Effector CD4-positive, alpha-beta T cell (primary cell): ENCODE results near the gene CDRT4.
"Not testable (repeated sequence)": the region's sequence is repeated elsewhere in the genome, so short reads cannot be mapped to it uniquely, and the experiment has no call there.

ENCODE experiments used
- DNase-seq: peaks from one replicate; pipeline ENCODE4 v3.0.0-alpha.2; 2020

CDRT4 gene

GRCh38 chr17:15456972-15457722 is 10.3 kb downstream of the CDRT4 start:
- DNase-seq, result no peak

- DNase-seq, result no peak
Measured at GRCh38 chr17:15456496-15456895, 10.9 kb downstream of the CDRT4 start.

- DNase-seq, result no peak
Measured at GRCh38 chr17:15454346-15454745, 13.1 kb downstream of the CDRT4 start.

- DNase-seq, result no peak
Measured at GRCh38 chr17:15453782-15454181, 13.6 kb downstream of the CDRT4 start.

GRCh38 chr17:15453246-15453645 is 14.2 kb downstream of the CDRT4 start:
- DNase-seq, result no peak

- no peak for DNase-seq
Measured at GRCh38 chr17:15452746-15453145, 14.7 kb downstream of the CDRT4 start.

- DNase-seq, result no peak
Measured at GRCh38 chr17:15451680-15452079, 15.7 kb downstream of the CDRT4 start.

GRCh38 chr17:15448580-15448956 is 18.9 kb downstream of the CDRT4 start:
- DNase-seq, result no peak

GRCh38 chr17:15447928-15448579 is 19.4 kb downstream of the CDRT4 start:
- DNase-seq, result no peak

- DNase-seq, result no peak
Measured at GRCh38 chr17:15446036-15446435, 21.4 kb downstream of the CDRT4 start.

GRCh38 chr17:15444805-15445204 is 22.6 kb downstream of the CDRT4 start:
- DNase-seq, result no peak

- DNase-seq, result no peak
Measured at GRCh38 chr17:15442311-15443180, 24.9 kb downstream of the CDRT4 start.

GRCh38 chr17:15441315-15441714 is 26.1 kb downstream of the CDRT4 start:
- no peak for DNase-seq

- no peak for DNase-seq
Measured at GRCh38 chr17:15440347-15440746, 27.1 kb downstream of the CDRT4 start.

- not testable (repeated sequence) for DNase-seq
Measured at GRCh38 chr17:15439205-15439985, 28.0 kb downstream of the CDRT4 start.

GRCh38 chr17:15438491-15439105 is 28.8 kb downstream of the CDRT4 start:
- DNase-seq, result no peak

GRCh38 chr17:15437303-15437635 is 30.2 kb downstream of the CDRT4 start:
- DNase-seq, result no peak

GRCh38 chr17:15436473-15437302 is 30.7 kb downstream of the CDRT4 start:
- no peak for DNase-seq

GRCh38 chr17:15434956-15435355 is 32.5 kb downstream of the CDRT4 start:
- DNase-seq, result no peak

- DNase-seq, result no peak
Measured at GRCh38 chr17:15432807-15433611, 34.4 kb downstream of the CDRT4 start.

GRCh38 chr17:15431766-15432165 is 35.7 kb downstream of the CDRT4 start:
- DNase-seq, result no peak
